Astrocyte (in vitro differentiated cells and primary cell): ENCODE results near the gene INPP4B.

Experiments used
- CTCF ChIP-seq: IDR thresholded peaks from 2 replicates; pipeline ENCODE4 v1.5.1; 2011; ENCODE audit warnings: low read depth, mild to moderate bottlenecking, inconsistent platforms, low read length, moderate library complexity; ENCODE audit not compliant: insufficient read depth
- EZH2 ChIP-seq: IDR thresholded peaks from 2 replicates; pipeline ENCODE4 v1.6.1; 2012; ENCODE audit warnings: mild to moderate bottlenecking, low read length, inconsistent platforms; ENCODE audit not compliant: insufficient read depth

GRCh38 chr4:142427456-142427855 is 418.6 kb downstream of the INPP4B start:
- TF ChIP-seq EZH2, result no peak
- no peak for TF ChIP-seq CTCF
